Endothelial cell of umbilical vein (primary cell): ENCODE results near the gene RRP15. TPM values are rescaled to one million over a fixed set of nuclear protein-coding genes. Genes with fewer than 3 reads are reported as not detected.

Experiments
- BruUV-seq: library from RNA; stranded (reverse); fragments of 400-500 nt; replicated peaks from 2 replicates; lab custom pipeline; 2021; lab: Mats Ljungman, UMichigan
- CTCF ChIA-PET: fragments of 300-600, 350-600 bp; sonication (Branson Sonifier 250); formaldehyde crosslinking; loops from one replicate; lab custom pipeline; 2021; ENCODE audit warnings: antibody characterized with exemption, inconsistent platforms; lab: Charles Lee
- POLR2A ChIA-PET: fragments of 300-600, 350-600 bp; sonication (Branson Sonifier 250); formaldehyde crosslinking; loops from one replicate; lab custom pipeline; 2021; ENCODE audit warnings: antibody characterized with exemption, inconsistent platforms; lab: Charles Lee
- DNase-seq: peaks from one replicate; pipeline ENCODE4 v3.0.0-alpha.2; 2011; ENCODE audit warnings: low read depth, low spot score
- FAIRE-seq: peaks from 2 replicates; lab custom pipeline; 2011; peaks lifted over from hg19 to GRCh38; lab: Jason Lieb, UNC
- H2AFZ ChIP-seq: 2 replicates; pipeline ENCODE4 v1.6.0; 2012; ENCODE audit warnings: low read depth, low read length, control low read depth, inconsistent platforms
- H3K27ac ChIP-seq: 2 replicates; pipeline ENCODE4 v1.5.1; 2011; ENCODE audit warnings: low read depth, mild to moderate bottlenecking, control low read depth, low read length, moderate library complexity; ENCODE audit not compliant: insufficient read depth
- H3K27me3 ChIP-seq, 2 experiments: 2 replicates each; pipeline versions ENCODE4 v1.6.0 to v1.6.1; 2011; ENCODE audit warnings: low read length in 2 of 2, mixed read lengths in 1 of 2; ENCODE audit not compliant: control insufficient read depth in 2 of 2, insufficient read depth in 2 of 2
- H3K36me3 ChIP-seq, 2 experiments: 2 replicates in 1 of 2; 3 replicates in 1 of 2; pipeline ENCODE4 v1.5.1; 2011; ENCODE audit warnings: low read length in 2 of 2, mild to moderate bottlenecking in 1 of 2, moderate library complexity in 1 of 2; ENCODE audit not compliant: control insufficient read depth in 2 of 2, insufficient read depth in 2 of 2; ENCODE audit errors: extremely low read depth in 1 of 2
- H3K4me1 ChIP-seq: 3 replicates; pipeline ENCODE4 v1.5.1; 2011; ENCODE audit warnings: mild to moderate bottlenecking, low read length; ENCODE audit not compliant: control insufficient read depth, insufficient read depth; ENCODE audit errors: extremely low read depth
- H3K4me2 ChIP-seq: 2 replicates; pipeline ENCODE4 v1.6.1; 2011; ENCODE audit warnings: low read length, control low read depth, mixed read lengths; ENCODE audit not compliant: insufficient read depth
- H3K4me3 ChIP-seq, 3 experiments: fragments of 200-600 bp in 1 of 3; sonication (generic), shearing (Covaris generic) in 1 of 3; replicated peaks in 1 of 3; 2 replicates each; pipeline ENCODE4 v1.5.1; 2011 to 2016; ENCODE audit warnings: control low read depth in 3 of 3, low read length in 3 of 3, mild to moderate bottlenecking in 2 of 3, inconsistent platforms in 1 of 3, low read depth in 1 of 3, moderate library complexity in 1 of 3; ENCODE audit not compliant: insufficient read depth in 1 of 3
- H3K79me2 ChIP-seq: 2 replicates; pipeline ENCODE4 v1.6.0; 2012; ENCODE audit warnings: low read length, inconsistent platforms; ENCODE audit not compliant: control insufficient read depth, insufficient read depth
- H3K9ac ChIP-seq: replicated peaks from 2 replicates; pipeline ENCODE3; 2011; ENCODE audit warnings: low read length, control low read depth; ENCODE audit not compliant: insufficient read depth; ENCODE audit errors: extremely low read depth
- H3K9me1 ChIP-seq: replicated peaks from 3 replicates; pipeline ENCODE4 v1.6.0; 2011; ENCODE audit warnings: mild to moderate bottlenecking, low read length; ENCODE audit not compliant: control insufficient read depth, insufficient read depth; ENCODE audit errors: extremely low read depth
- H3K9me3 ChIP-seq: replicated peaks from 2 replicates; pipeline ENCODE4 v1.5.1; 2012; ENCODE audit warnings: low read length, inconsistent platforms; ENCODE audit not compliant: control insufficient read depth, insufficient read depth
- H4K20me1 ChIP-seq: replicated peaks from 2 replicates; pipeline ENCODE3; 2011; ENCODE audit warnings: mild to moderate bottlenecking, low read length; ENCODE audit not compliant: control insufficient read depth, insufficient read depth; ENCODE audit errors: extremely low read depth
- CTCF ChIP-seq, 2 donors: IDR thresholded peaks; 1 replicate in 1 of 2; 2 replicates in 1 of 2; pipeline ENCODE4 v1.5.1; 2011; ENCODE audit warnings: low read length in 2 of 2, mild to moderate bottlenecking in 2 of 2, moderate library complexity in 2 of 2, control low read depth in 1 of 2, inconsistent platforms in 1 of 2, low read depth in 1 of 2; ENCODE audit not compliant: insufficient read depth in 1 of 2; ENCODE audit errors: extremely low read depth in 1 of 2
- EZH2 ChIP-seq: IDR thresholded peaks from 2 replicates; pipeline ENCODE4 v1.6.1; 2012; ENCODE audit warnings: borderline replicate concordance, low read depth, mild to moderate bottlenecking, moderate library complexity, low read length, inconsistent platforms; ENCODE audit not compliant: severe bottlenecking
- FOS ChIP-seq: IDR thresholded peaks from 2 replicates; pipeline ENCODE4 v1.6.1; 2011; ENCODE audit warnings: mild to moderate bottlenecking, low read length, moderate library complexity, borderline replicate concordance; ENCODE audit not compliant: insufficient read depth
- JUN ChIP-seq: IDR thresholded peaks from 2 replicates; pipeline ENCODE4 v1.6.1; 2011; ENCODE audit warnings: borderline replicate concordance, low read depth; ENCODE audit not compliant: insufficient read length, insufficient read depth
- MAX ChIP-seq: IDR thresholded peaks from 2 replicates; pipeline ENCODE4 v1.6.1; 2011; ENCODE audit not compliant: insufficient read depth, insufficient read length
- MYC ChIP-seq: IDR thresholded peaks from one replicate; pipeline ENCODE4 v1.6.1; 2011; ENCODE audit warnings: mild to moderate bottlenecking, low read depth, low read length
- POLR2A ChIP-seq: IDR thresholded peaks from 2 replicates; pipeline ENCODE4 v1.6.1; 2012; ENCODE audit warnings: low read depth, mild to moderate bottlenecking, control low read depth, low read length
- dilution Hi-C: fragments of 300-500 bp; cut with MboI; formaldehyde crosslinking; loops from one replicate; pipeline ENCODE4 v1.15.0; 2019; ENCODE audit warnings: low sequenced_read_pairs; ENCODE audit not compliant: extremely low pct_ligation_motif_present
- intact Hi-C: fragments of 100-400 bp; cut with micrococcal nuclease; formaldehyde crosslinking; loops from one replicate; pipeline ENCODE4 v1.10.0; 2022
- polyA plus RNA-seq, 4 experiments: library from polyadenylated mRNA; depleted of rRNA in 3 of 4; stranded (reverse) in 3 of 4; unstranded in 1 of 4; fragments of >200 nt; gene quantifications; 2 replicates each; pipeline versions ENCODE4 v1.2.1 to v1.2.3, GENCODE V29; 2011 to 2012; ENCODE audit warnings: missing spikeins in 1 of 4
- total RNA-seq: library from RNA; stranded (reverse); gene quantifications from 2 replicates; pipeline ENCODE4 v1.2.3, GENCODE V29; 2021

Gene RRP15
- total and polyA plus RNA-seq, 2 donors (not counting 3 experiments of a cell fraction or from before 2014, with no cell fraction given) = 1.0 to 17.3 TPM

GRCh38 chr1:218350801-218351266 lies 65.7 kb downstream of the RRP15 start:
- intact Hi-C loops (loop anchor here (1.0 kb wide), 1 partner anchor 26 kb away; no protein-coding TSS in a partner anchor), dilution Hi-C loops (no loop called here)
- no peak for TF ChIP-seq MAX
- no peak for TF ChIP-seq MYC
- TF ChIP-seq CTCF (IDR thresholded peaks at IDR 0.05; ENCODE audit: extremely low read depth in 1 of 2, insufficient read depth in 1 of 2, low read depth in 1 of 2, low read length in 2 of 2) = no peak
- TF ChIP-seq FOS = no peak
- TF ChIP-seq EZH2 = no peak
- TF ChIP-seq POLR2A = no peak
- no peak for TF ChIP-seq JUN
- POLR2A ChIA-PET = no interaction called here
- peak; percentile 79 for DNase-seq
- Histone ChIP-seq H3K4me2 (peak overlapping the region; percentile 98), H3K9me3 (no peaks in the 10 kb centered on the region), H3K9me1 (no peaks in the 10 kb centered on the region), H3K4me1 (peaks cover 39% of the 10 kb centered on the region), H3K36me3 (no peaks in the 10 kb centered on the region), H4K20me1 (no peaks in the 10 kb centered on the region), H3K27ac (peak overlapping the region; percentile 64), H2AFZ (no peak overlapping the region), H3K79me2 (no peaks in the 10 kb centered on the region), H3K4me3 (peak overlapping the region in 2 of 3 experiments; percentile 25 to 95), H3K27me3 (no peaks in the 10 kb centered on the region), H3K9ac (peak overlapping the region; percentile 68)
- no TSS peak for BruUV-seq
- CTCF ChIA-PET = interaction anchor here (1.1 to 1.9 kb wide), 3 partner anchors 12 to 1310 kb away, joined by 3 to 5 read pairs (median 4); no protein-coding TSS in a partner anchor
- no peak for FAIRE-seq
